ENCODE measurements around the gene CST3.

DNA sequence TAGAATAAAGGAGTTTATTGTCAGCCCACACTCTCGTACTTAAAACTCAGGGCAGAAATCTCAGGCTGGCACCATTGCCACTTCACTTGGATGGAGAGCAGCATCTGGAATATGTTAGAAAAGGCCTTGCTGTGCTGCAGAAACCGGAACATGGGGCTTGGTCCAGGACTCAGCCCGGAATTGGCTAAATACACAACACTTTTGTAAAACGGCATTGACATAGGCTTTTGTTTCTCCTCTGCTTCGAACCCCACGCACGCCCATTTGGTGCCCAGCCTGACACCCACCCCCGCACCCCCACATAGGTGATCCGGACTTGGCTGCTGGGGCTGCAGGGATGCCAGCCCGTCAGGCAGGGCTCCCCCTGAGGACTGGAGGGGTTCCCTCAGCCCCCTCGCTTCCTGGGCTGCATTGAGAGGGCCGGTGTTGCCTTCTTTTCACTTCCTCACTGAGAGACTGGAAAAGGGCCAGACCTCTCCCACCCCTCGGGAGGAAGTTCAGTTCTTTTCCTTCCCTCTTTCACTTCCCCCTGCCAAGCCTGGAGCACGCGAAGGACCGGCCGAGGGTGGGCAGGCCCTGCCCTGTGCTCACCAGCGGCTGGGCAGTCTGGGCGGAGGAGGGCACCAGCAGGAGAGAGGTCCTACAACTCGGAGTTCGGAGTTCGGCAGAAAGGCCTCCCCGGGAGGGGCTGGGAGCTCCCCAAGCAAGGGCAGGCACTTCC, 17.9 kb upstream of the CST3 start:
- TF ChIP-seq, protein P1, sequence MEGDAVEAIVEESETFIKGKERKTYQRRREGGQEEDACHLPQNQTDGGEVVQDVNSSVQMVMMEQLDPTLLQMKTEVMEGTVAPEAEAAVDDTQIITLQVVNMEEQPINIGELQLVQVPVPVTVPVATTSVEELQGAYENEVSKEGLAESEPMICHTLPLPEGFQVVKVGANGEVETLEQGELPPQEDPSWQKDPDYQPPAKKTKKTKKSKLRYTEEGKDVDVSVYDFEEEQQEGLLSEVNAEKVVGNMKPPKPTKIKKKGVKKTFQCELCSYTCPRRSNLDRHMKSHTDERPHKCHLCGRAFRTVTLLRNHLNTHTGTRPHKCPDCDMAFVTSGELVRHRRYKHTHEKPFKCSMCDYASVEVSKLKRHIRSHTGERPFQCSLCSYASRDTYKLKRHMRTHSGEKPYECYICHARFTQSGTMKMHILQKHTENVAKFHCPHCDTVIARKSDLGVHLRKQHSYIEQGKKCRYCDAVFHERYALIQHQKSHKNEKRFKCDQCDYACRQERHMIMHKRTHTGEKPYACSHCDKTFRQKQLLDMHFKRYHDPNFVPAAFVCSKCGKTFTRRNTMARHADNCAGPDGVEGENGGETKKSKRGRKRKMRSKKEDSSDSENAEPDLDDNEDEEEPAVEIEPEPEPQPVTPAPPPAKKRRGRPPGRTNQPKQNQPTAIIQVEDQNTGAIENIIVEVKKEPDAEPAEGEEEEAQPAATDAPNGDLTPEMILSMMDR (IDR thresholded peaks at IDR 0.05): no peak
- TF ChIP-seq ZFX (IDR thresholded peaks at IDR 0.05; ENCODE audit: borderline replicate concordance): no peak

All from 22Rv1 (cell line).